Heart left ventricle (tissue), 16 donors: Measurements from ENCODE around the gene TEAD1. TPM values are rescaled to one million over a fixed set of nuclear protein-coding genes. Genes with fewer than 3 reads are reported as not detected.

Experiments used
- ATAC-seq, 4 donors: fragments of 200-7000 bp; cut with Tn5 transposase; one replicate each; pipeline ENCODE4 v1.9.1; 2020 to 2022; ENCODE audit warnings: moderate library complexity in 4 of 4, mild to moderate bottlenecking in 3 of 4, moderate number of reproducible peaks in 1 of 4
- DNase-seq, 5 donors: peaks; one replicate each; pipeline ENCODE4 v3.0.0-alpha.2; 2020
- H3K27ac ChIP-seq, 12 donors: fragments of 200-600 bp; sonication (generic) in 4 of 12; one replicate each; pipeline versions ENCODE4 v1.5.0 to v1.8.0; 2016 to 2022; ENCODE audit warnings: mild to moderate bottlenecking in 2 of 12
- H3K27me3 ChIP-seq, 9 donors: fragments of 200-600 bp; sonication (generic) in 2 of 9; one replicate each; pipeline versions ENCODE4 v1.5.1 to v1.8.0; 2016 to 2022; ENCODE audit warnings: mild to moderate bottlenecking in 3 of 9
- H3K36me3 ChIP-seq, 9 donors: fragments of 200-600 bp; sonication (generic) in 2 of 9; one replicate each; pipeline versions ENCODE4 v1.5.0 to v1.8.0; 2018 to 2022; ENCODE audit warnings: mild to moderate bottlenecking in 2 of 9
- H3K4me1 ChIP-seq, 12 donors: fragments of 200-600 bp; sonication (generic) in 4 of 12; one replicate each; pipeline versions ENCODE4 v1.5.0 to v1.8.0; 2016 to 2022; ENCODE audit warnings: mild to moderate bottlenecking in 3 of 12
- H3K4me3 ChIP-seq, 12 donors: fragments of 200-600 bp; sonication (generic) in 4 of 12; one replicate each; pipeline versions ENCODE4 v1.5.0 to v1.8.0; 2017 to 2022; ENCODE audit warnings: mild to moderate bottlenecking in 9 of 12, moderate library complexity in 4 of 12
- H3K9me3 ChIP-seq, 12 donors: fragments of 200-600 bp; sonication (generic) in 4 of 12; one replicate each; pipeline versions ENCODE4 v1.5.0 to v1.8.0; 2016 to 2022; ENCODE audit warnings: mild to moderate bottlenecking in 1 of 12
- POLR2A ChIP-seq, 2 donors: fragments of 450-650 bp; IDR thresholded peaks; one replicate each; pipeline ENCODE4 v1.6.1; 2017; ENCODE audit warnings: antibody characterized with exemption in 2 of 2, mild to moderate bottlenecking in 2 of 2, moderate library complexity in 2 of 2
- WGBS, 4 donors: extraction: QIAGEN DNeasy Blood & Tissue Kit in 2 of 4; methylation state at CpG; one replicate each; pipeline versions ENCODE4 v1.1.5 to v1.1.7; 2013 to 2018; 5-methylcytosine and 5-hydroxymethylcytosine counted together
- intact Hi-C, 10 donors: fragments of 100-400 bp; cut with DNase I; formaldehyde crosslinking; loops; one replicate each; pipeline versions ENCODE4 v1.11.1 to v1.14.2; 2022
- polyA plus RNA-seq, 2 donors: library from polyadenylated mRNA; stranded (reverse); fragments of 200-250 nt; gene quantifications; one replicate each; pipeline ENCODE4 v1.2.3, GENCODE V29; 2013
- total RNA-seq, 9 donors: library from RNA; depleted of rRNA in 2 of 9; stranded (reverse); fragments of >200 nt in 2 of 9; fragmentation: NEBNext Ultra II Directional in 3 of 9; extraction: Animal tissue kit (Norgen Biotek cat#: 25700) in 3 of 9; gene quantifications; one replicate each; pipeline versions ENCODE4 v1.1.0 to v1.2.4, GENCODE V29; 2016 to 2023
- TF ChIP-seq, protein P1 (sequence below), 12 donors: fragments of 200-600 bp; sonication (generic) in 4 of 12; IDR thresholded peaks; one replicate each; pipeline versions ENCODE4 v1.5.0 to v1.8.0; 2018 to 2022; ENCODE audit warnings: antibody characterized with exemption in 12 of 12, mild to moderate bottlenecking in 5 of 12
- donor health status: ischemic (EF 13 %, LVEDD 7.1; RV severe dilation, severe dysfunction).
- donor health status: healthy with polysubstance abuse.
- donor health status: DM: no; HTN: yes; CAD: no.
- donor health status: DM: no; HTN: no; CAD: no.
- donor health status: ischemic (EF 25% LVEDD 6.9; RV normal size, moderate dysfunction).
- donor health status: ischemic (EF 25% LVEDD 5.7; RV mildly dilated, moderate dysfunction).
- donor health status: healthy.
- donor health status: DM: yes; HTN: yes; CAD: no.
- donor health status: ischemic (EF 35%, LVEDD 5.7; RV mildly dilated, moderate dysfunction).
- donor health status: nonischemic (EF 11% LVEDD 7.7; RV severe dilation, severe dysfunction).
- donor health status: DM: yes; HTN: yes; CAD: no.
- donor health status: PGD.
- donor health status: ischemic (EF 29% LVEDD 5.4; RV normal size, mild dysfunction).
- donor health status: nonischemic (EF 23%, LVEDD 6.1; RV moderate dilation, normal function).

The TEAD1 gene
- total and polyA plus RNA-seq, 11 donors = 14.4 to 161 (median 113) TPM

DNA sequence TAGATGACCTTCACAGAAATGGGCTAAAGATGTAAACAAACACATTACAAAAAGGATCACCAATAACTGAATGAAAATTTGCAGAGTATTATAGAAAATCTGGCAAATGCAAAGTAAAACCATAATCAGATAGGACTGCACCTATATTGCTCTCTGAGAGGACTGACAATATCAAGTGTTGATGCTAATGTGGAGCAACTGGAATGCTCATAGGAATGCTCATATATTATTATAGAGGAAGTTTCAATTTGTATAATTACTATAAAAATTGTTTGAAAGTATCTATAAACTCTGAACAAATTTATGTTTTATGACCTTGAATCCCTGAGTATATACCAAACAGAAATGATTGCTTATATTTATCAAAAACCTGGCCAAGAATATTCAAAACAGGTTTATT is 18.4 kb upstream of the TEAD1 start:
- Histone ChIP-seq H3K27me3 (no peaks in the 10 kb centered on the region), H3K36me3 (no peaks in the 10 kb centered on the region), H3K4me1 (no peaks in the 10 kb centered on the region), H3K27ac (no peak overlapping the region), H3K9me3 (peaks cover 0 to 50% (median 9%) of the 10 kb centered on the region in 12 donors), H3K4me3 (no peak overlapping the region)
- intact Hi-C loops = no loop called here
- ATAC-seq (no peak), DNase-seq (no peak)
- no peak for TF ChIP-seq POLR2A (IDR thresholded peaks at IDR 0.05)
- TF ChIP-seq, protein P1, sequence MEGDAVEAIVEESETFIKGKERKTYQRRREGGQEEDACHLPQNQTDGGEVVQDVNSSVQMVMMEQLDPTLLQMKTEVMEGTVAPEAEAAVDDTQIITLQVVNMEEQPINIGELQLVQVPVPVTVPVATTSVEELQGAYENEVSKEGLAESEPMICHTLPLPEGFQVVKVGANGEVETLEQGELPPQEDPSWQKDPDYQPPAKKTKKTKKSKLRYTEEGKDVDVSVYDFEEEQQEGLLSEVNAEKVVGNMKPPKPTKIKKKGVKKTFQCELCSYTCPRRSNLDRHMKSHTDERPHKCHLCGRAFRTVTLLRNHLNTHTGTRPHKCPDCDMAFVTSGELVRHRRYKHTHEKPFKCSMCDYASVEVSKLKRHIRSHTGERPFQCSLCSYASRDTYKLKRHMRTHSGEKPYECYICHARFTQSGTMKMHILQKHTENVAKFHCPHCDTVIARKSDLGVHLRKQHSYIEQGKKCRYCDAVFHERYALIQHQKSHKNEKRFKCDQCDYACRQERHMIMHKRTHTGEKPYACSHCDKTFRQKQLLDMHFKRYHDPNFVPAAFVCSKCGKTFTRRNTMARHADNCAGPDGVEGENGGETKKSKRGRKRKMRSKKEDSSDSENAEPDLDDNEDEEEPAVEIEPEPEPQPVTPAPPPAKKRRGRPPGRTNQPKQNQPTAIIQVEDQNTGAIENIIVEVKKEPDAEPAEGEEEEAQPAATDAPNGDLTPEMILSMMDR (IDR thresholded peaks at IDR 0.05) = no peak

DNA sequence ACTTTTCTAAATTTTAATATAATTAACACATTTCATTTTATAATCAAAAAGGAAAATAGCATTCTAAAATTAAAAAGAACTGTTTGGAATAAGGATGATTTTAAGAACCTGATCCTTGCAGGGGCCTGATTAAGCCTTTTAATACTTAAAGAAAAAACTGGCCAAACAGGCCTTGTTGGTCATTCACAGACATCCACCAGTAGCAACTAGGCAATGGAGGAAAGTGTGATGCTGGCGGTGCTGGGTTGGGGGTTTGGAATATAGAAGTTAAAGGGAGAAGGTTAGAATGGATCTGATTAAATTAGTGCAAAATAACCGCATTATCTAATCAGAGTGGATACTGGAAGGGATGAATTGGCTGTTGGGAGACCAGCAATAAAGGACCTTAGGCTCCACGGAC is 16.9 kb upstream of the TEAD1 start:
- intact Hi-C loops = no loop called here
- Histone ChIP-seq H3K36me3 (no peaks in the 10 kb centered on the region), H3K4me3 (no peak overlapping the region), H3K27ac (no peak overlapping the region), H3K9me3 (peaks cover 0 to 50% (median 9%) of the 10 kb centered on the region in 12 donors), H3K27me3 (no peaks in the 10 kb centered on the region), H3K4me1 (no peaks in the 10 kb centered on the region)
- no peak for TF ChIP-seq POLR2A (IDR thresholded peaks at IDR 0.05)
- TF ChIP-seq, protein P1 (IDR thresholded peaks at IDR 0.05) = no peak
- WGBS, 4 donors = 94 to 99% (median 97%) methylated on average over 3 of the region's 3 CpGs
- ATAC-seq = no peak
- DNase-seq = no peak

DNA sequence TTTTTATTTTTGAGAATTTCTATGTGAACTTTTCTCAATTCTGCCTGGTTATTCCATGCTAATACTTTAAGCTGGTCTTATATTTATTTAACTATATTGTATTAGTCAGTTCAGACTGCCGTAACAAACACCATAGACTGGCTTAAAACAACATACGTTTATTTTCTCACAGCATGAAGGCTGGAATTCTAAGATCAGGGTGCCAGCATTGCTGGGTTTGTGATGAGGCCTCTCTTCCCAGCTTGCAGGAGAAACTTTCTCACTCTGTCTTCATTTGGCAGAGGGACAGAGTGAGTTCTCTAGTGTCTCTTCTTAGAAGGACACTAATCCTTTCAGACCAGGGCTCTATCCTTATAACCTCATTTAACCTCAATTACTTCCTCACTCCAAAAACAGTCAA is 16.2 kb upstream of the TEAD1 start:
- Histone ChIP-seq H3K27me3 (no peaks in the 10 kb centered on the region), H3K4me1 (no peaks in the 10 kb centered on the region), H3K27ac (no peak overlapping the region), H3K36me3 (no peaks in the 10 kb centered on the region), H3K9me3 (peaks cover 0 to 50% (median 9%) of the 10 kb centered on the region in 12 donors), H3K4me3 (no peak overlapping the region)
- TF ChIP-seq, protein P1 (IDR thresholded peaks at IDR 0.05) = no peak
- no peak for TF ChIP-seq POLR2A (IDR thresholded peaks at IDR 0.05)
- ATAC-seq = no peak
- DNase-seq = no peak
- intact Hi-C loops = no loop called here
- 95 to 99% (median 96%) methylated on average over 2 of the region's 2 CpGs for WGBS, 4 donors

DNA sequence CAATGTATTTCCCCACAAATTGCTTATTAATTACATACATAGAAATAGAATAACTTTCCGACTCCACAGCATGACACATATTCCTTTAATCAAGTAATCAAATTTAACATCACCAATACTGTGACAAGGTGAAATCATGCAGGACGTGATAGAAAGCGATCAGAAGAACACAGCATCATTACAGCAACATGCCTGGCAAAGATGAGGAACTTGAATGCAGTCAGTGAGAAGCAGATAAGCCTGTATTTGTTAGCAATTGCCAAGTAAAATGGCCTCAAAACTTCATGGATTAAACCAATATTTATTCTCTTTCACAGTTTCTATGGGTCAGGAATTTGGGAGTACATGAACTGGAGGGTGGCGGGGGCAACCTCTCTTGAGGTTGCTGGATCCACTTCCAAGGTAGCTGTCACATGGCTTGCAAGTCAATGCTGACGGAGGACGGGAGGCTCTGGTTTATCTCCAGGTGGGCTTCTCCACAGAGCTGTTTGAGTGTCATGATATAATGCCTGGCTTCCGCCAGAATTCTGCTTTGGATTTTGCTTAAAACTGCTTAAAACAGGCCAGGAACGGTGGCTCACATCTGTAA is 12.0 kb upstream of the TEAD1 start:
- H3K4me3 ChIP-seq = no peak overlapping the region
- no peak for ATAC-seq
- no peaks in the 10 kb centered on the region for H3K4me1 ChIP-seq
- intact Hi-C loops = no loop called here
- WGBS, 4 donors = 83 to 95% (median 92%) methylated on average over 7 to 8 of the region's 8 CpGs
- H3K27me3 ChIP-seq = no peaks in the 10 kb centered on the region
- H3K27ac ChIP-seq = no peak overlapping the region
- H3K36me3 ChIP-seq = no peaks in the 10 kb centered on the region
- DNase-seq = no peak
- TF ChIP-seq, protein P1 (IDR thresholded peaks at IDR 0.05) = no peak
- no peak for TF ChIP-seq POLR2A (IDR thresholded peaks at IDR 0.05)
- peaks cover 0 to 10% (median 0%) of the 10 kb centered on the region in 12 donors for H3K9me3 ChIP-seq
